NCI-H748 treated with DMSO at 0.1 percent for 48 hours (cell line): ENCODE measurements around the gene ASCC3.
"Not testable (repeated sequence)": the region's sequence is repeated elsewhere in the genome, so short reads cannot be mapped to it uniquely, and the experiment has no call there.

Source experiments
- DNase-seq: peaks from one replicate; lab custom pipeline; 2025; lab: John Stamatoyannopoulos, UW

ASCC3 gene

GRCh38 chr6:100806296-100806695 is 74.8 kb downstream of the ASCC3 start:
- DNase-seq, result no peak

GRCh38 chr6:100803264-100804045 is 77.7 kb downstream of the ASCC3 start:
- no peak for DNase-seq

GRCh38 chr6:100801036-100801435 is 80.1 kb downstream of the ASCC3 start:
- no peak for DNase-seq

GRCh38 chr6:100796049-100796823 is 84.9 kb downstream of the ASCC3 start:
- DNase-seq, result no peak

- DNase-seq, result no peak
Observed at GRCh38 chr6:100790084-100790483, 91.0 kb downstream of the ASCC3 start.

GRCh38 chr6:100785982-100786381 is 95.1 kb downstream of the ASCC3 start:
- no peak for DNase-seq

- no peak for DNase-seq
Observed at GRCh38 chr6:100780648-100781047, 100.5 kb downstream of the ASCC3 start.

GRCh38 chr6:100775667-100776066 is 105.5 kb downstream of the ASCC3 start:
- no peak for DNase-seq

GRCh38 chr6:100774681-100775080 is 106.4 kb downstream of the ASCC3 start:
- DNase-seq, result no peak

- DNase-seq, result no peak
Observed at GRCh38 chr6:100768816-100769351, 112.2 kb downstream of the ASCC3 start.

GRCh38 chr6:100763617-100764241 is 117.4 kb downstream of the ASCC3 start:
- no peak for DNase-seq

- no peak for DNase-seq
Observed at GRCh38 chr6:100761841-100762240, 119.3 kb downstream of the ASCC3 start.

GRCh38 chr6:100758386-100758785 is 122.7 kb downstream of the ASCC3 start:
- DNase-seq, result not testable (repeated sequence)

GRCh38 chr6:100753421-100753820 is 127.7 kb downstream of the ASCC3 start:
- DNase-seq, result no peak

GRCh38 chr6:100751590-100751989 is 129.5 kb downstream of the ASCC3 start:
- peak; percentile 25 for DNase-seq

- DNase-seq, result no peak
Observed at GRCh38 chr6:100745419-100746041, 135.6 kb downstream of the ASCC3 start.

GRCh38 chr6:100740439-100740838 is 140.7 kb downstream of the ASCC3 start:
- DNase-seq, result no peak

GRCh38 chr6:100737720-100738119 is 143.4 kb downstream of the ASCC3 start:
- DNase-seq, result not testable (repeated sequence)

- no peak for DNase-seq
Observed at GRCh38 chr6:100731411-100731810, 149.7 kb downstream of the ASCC3 start.

- no peak for DNase-seq
Observed at GRCh38 chr6:100730001-100730980, 150.8 kb downstream of the ASCC3 start.

- no peak for DNase-seq
Observed at GRCh38 chr6:100726666-100727065, 154.5 kb downstream of the ASCC3 start.
